IPS-20b (cell line): ENCODE data around the gene SEC23A.
"Not testable (repeated sequence)": the region's sequence is repeated elsewhere in the genome, so short reads cannot be mapped to it uniquely, and the experiment has no call there.

Experiments used
- H3K27ac ChIP-seq: one replicate; pipeline ENCODE4 v1.5.1; 2013; ENCODE audit warnings: low read length
- H3K27me3 ChIP-seq: 2 replicates; pipeline ENCODE4 v1.6.1; 2013; ENCODE audit warnings: mild to moderate bottlenecking, low read length, inconsistent platforms; ENCODE audit not compliant: insufficient read depth
- H3K36me3 ChIP-seq: 2 replicates; pipeline ENCODE4 v1.6.1; 2013; ENCODE audit warnings: low read depth, mild to moderate bottlenecking, inconsistent platforms, low read length, moderate library complexity; ENCODE audit not compliant: insufficient read depth
- H3K4me1 ChIP-seq: 2 replicates; pipeline ENCODE4 v1.6.1; 2013; ENCODE audit warnings: mild to moderate bottlenecking, control low read depth, inconsistent platforms, low read length, moderate library complexity; ENCODE audit not compliant: insufficient read depth
- H3K4me3 ChIP-seq: 2 replicates; pipeline ENCODE4 v1.5.1; 2013; ENCODE audit warnings: mild to moderate bottlenecking, low read length, inconsistent platforms
- H3K9ac ChIP-seq: 2 replicates; pipeline ENCODE4 v1.6.1; 2013; ENCODE audit warnings: low read depth, mild to moderate bottlenecking, inconsistent platforms, low read length, moderate library complexity
- H3K9me3 ChIP-seq: 2 replicates; pipeline ENCODE4 v1.6.1; 2013; ENCODE audit warnings: mild to moderate bottlenecking, low read depth, low read length, inconsistent platforms; ENCODE audit not compliant: insufficient read depth

Gene SEC23A

DNA sequence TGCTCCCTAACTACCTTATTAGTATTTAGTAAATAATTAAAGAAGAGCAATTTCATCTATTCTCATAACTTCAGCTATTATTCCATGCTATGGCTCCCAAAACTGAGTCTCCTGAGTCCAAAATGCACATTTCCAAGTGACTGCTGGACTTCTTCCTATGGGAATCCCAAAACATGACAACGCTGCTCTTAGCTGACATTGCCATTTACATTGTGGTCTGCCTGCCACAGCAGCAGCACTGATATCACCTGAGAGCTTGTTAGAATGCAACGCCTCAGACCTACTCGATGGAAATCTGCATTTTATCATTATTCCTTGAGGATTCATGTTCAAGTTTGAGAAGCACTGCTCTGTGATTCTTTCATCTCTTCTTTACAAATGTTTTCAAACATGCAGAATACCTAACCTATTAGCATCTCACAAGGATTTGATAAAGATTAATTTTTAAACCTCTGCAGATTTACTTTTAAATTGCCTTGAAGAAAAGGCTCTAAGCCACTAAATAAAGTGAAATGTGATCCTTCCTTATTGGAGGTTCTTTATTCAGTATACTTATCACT is 77.7 kb downstream of the SEC23A start:
- Histone ChIP-seq H3K4me1 (no peaks in the 10 kb centered on the region), H3K9ac (no peak overlapping the region), H3K36me3 (peaks cover 8% of the 10 kb centered on the region), H3K9me3 (no peaks in the 10 kb centered on the region), H3K27me3 (no peaks in the 10 kb centered on the region), H3K4me3 (no peak overlapping the region), H3K27ac (no peak overlapping the region)

DNA sequence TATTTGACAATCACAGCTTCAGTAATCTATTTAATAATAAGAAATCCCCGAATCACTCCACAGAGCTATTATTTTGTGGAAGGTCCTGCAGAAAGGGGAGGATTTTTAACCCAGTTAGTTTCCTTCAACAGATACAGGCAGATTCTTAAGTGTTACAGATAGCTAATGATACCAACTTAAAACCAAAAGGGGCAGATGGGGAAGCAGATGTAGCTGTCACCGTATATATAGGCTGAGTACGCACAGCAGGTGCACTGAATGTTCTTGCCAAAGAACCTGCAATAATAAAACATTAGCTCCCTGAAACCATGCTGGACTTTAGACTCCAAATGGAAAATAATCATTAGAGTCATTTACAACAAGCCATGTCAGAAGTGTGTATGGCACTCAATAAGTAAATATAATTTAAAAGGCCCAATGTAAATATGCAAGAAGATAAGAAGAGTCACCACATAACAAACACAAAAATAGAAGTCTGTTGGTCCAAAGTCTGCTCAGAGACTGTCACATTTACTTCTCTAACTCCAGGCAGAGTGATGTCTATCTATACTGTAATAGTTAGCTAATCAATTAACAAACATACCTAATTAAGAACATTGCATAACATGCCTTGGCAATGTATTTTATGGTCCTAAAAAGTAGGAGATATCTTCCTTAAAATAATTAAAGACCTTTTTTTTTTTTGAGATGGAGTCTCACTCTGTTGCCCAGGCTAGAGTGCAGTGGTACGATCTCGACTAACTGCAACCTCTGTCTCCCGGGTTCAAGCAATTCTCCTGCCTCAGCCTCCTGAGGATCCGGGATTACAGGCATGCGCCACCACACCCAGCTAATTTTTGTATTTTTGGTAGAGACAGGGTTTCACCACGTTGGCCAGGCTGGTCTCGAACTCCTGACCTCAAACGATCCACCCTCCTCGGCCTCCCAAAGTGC is 78.8 kb downstream of the SEC23A start:
- Histone ChIP-seq H3K36me3 (no peaks in the 10 kb centered on the region), H3K27me3 (no peaks in the 10 kb centered on the region), H3K4me3 (no peak overlapping the region), H3K4me1 (no peaks in the 10 kb centered on the region), H3K9ac (no peak overlapping the region), H3K9me3 (no peaks in the 10 kb centered on the region), H3K27ac (no peak overlapping the region)

DNA sequence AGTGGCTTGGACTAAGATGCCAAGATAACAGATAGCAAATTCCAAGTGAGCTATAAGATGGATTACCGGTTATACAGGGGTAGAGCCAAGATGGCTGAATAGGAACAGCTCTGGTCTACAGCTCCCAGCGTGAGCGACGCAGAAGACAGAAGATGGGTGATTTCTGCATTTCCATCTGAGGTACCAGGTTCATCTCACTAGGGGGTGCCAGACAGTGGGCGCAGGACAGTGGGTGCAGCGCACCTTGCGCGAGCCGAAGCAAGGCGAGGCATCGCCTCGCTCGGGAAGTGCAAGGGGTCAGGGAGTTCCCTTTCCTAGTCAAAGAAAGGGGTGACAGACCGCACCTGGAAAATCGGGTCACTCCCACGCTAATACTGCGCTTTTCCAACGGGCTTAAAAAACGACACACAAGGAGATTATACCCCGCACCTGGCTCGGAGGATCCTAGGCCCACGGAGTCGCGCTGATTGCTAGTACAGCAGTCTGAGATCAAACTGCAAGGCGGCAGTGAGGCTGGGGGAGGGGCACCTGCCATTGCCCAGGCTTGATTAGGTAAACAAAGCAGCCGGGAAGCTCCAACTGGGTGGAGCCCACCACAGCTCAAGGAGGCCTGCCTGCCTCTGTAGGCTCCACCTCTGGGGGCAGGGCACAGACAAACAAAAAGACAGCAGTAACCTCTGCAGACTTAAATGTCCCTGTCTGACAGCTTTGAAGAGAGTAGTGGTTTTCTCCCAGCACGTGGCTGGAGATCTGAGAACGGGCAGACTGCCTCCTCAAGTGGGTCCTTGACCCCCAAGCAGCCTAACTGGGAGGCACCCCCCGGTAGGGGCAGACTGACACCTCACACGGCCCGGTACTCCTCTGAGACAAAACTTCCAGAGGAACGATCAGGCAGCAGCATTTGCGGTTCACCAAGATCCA is 85.7 kb downstream of the SEC23A start:
- H3K9me3 ChIP-seq, result not testable (repeated sequence)
- peak overlapping the region; percentile 73; the same call in 1 of the 2 replicates for H3K9ac ChIP-seq
- peak overlapping the region; percentile 76 for H3K4me3 ChIP-seq

DNA sequence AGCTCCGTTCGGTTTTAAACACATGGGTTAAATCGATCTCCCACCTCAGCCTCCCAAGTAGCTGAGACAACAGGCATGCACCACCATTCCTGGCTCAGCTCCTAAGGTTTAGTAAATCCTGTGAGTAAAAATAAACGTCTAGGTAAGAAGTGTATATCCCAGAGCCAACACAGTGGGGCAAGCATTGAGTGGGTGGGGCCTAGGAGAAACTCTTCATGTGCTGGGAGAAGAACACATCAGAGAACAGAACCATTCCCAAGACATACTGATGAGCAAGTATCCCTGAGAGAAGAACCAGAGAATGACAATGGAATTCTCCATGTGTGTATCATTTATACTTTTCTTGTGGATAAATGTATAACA is 86.3 kb downstream of the SEC23A start:
- H3K4me1 ChIP-seq, result peaks cover 3% of the 10 kb centered on the region; the same call in 1 of the 2 replicates
- H3K36me3 ChIP-seq, result no peaks in the 10 kb centered on the region
- H3K27ac ChIP-seq, result no peak overlapping the region
- no peaks in the 10 kb centered on the region for H3K27me3 ChIP-seq
- no peaks in the 10 kb centered on the region for H3K9me3 ChIP-seq
- peak overlapping the region; percentile 76 for H3K4me3 ChIP-seq
- peak overlapping the region; percentile 73; the same call in 1 of the 2 replicates for H3K9ac ChIP-seq

More for the DNA sequence above, 85.7 kb downstream of the SEC23A start:
- H3K27ac ChIP-seq, H3K4me1 ChIP-seq, H3K27me3 ChIP-seq, H3K36me3 ChIP-seq: not testable (repeated sequence)

DNA sequence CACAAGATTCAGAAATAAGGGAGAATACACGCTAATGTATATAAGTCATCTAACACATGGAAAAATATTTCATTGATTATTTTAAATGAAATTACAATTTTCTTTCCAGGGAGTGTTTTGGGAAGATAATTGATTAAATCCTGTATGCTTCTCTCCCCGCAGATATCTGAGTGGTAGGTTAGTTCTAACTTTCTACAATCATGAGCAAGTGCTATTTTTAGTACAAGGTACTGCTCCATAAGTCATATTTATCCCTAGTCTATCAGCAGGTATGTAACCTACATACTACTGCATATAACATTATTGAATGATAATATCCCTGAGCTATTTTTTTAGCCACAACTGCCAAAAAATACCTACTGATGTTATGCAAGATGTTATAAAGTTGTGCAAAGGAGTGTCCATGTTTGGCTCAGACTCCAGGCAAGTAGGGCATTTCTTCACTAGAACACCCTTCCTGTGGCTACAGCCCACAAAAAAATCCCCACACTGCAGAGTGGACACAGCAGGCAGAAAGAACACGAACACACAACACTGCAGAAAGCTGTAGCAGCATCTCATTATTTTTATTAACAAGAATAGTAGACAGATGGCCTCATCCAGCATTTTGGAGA is 87.0 kb downstream of the SEC23A start:
- Histone ChIP-seq H3K27ac (no peak overlapping the region), H3K4me3 (no peak overlapping the region), H3K9me3 (no peaks in the 10 kb centered on the region), H3K36me3 (no peaks in the 10 kb centered on the region), H3K4me1 (peaks cover 3% of the 10 kb centered on the region; the same call in 1 of the 2 replicates), H3K9ac (no peak overlapping the region), H3K27me3 (no peaks in the 10 kb centered on the region)

DNA sequence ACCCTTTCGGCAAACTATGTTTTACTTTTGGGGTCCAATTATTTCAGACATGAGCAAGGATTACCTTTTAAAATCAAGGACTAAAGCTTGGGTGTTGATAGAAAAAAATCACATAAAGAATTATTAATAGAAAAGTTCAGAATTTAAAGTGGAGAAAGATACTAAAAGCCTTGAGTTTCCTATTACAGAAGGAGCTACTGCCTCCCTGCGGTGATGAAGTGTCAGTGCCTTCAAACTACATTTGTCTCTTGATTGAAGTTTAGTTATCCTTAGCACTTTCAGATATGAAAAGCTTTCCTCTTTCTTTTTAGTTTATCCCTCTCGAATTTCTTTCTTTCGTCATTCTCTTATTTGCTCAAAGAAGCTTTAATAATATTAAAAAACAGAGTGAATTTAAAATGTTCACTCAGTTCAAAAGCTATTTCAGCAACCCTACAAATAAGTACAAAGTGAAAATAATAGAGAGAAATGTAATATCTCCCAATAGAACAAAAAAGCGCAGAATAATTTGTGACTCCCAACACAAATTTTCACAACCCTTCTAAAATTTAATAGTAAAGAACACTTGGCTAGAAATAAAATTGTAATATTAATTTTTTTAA is 87.6 kb downstream of the SEC23A start:
- no peaks in the 10 kb centered on the region for H3K9me3 ChIP-seq
- no peak overlapping the region for H3K27ac ChIP-seq
- H3K4me3 ChIP-seq, result no peak overlapping the region
- no peaks in the 10 kb centered on the region for H3K36me3 ChIP-seq
- no peaks in the 10 kb centered on the region for H3K27me3 ChIP-seq
- peaks cover 3% of the 10 kb centered on the region; the same call in 1 of the 2 replicates for H3K4me1 ChIP-seq
- H3K9ac ChIP-seq, result no peak overlapping the region

DNA sequence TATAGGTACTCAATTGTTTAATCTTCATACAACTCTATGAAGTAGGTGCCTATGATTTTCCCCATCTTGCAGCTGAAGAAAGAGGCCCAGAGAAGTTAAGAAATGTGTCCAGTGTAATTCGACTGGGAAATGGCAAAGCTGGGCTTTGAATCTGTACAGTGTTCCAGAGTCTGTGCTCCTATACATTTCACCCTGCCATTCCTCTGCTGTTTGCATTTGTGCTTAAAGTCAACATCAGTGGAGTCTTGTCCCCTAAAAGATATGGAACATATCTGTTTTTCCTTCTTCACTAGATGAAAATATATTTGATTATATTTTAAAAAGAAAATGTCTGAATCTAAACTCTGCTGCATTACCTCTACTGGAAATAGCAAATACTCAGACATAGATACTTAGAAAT is 88.6 kb downstream of the SEC23A start:
- Histone ChIP-seq H3K36me3 (no peaks in the 10 kb centered on the region), H3K9me3 (no peaks in the 10 kb centered on the region), H3K9ac (no peak overlapping the region), H3K4me3 (no peak overlapping the region), H3K4me1 (peaks cover 3% of the 10 kb centered on the region; the same call in 1 of the 2 replicates), H3K27me3 (no peaks in the 10 kb centered on the region), H3K27ac (no peak overlapping the region)

DNA sequence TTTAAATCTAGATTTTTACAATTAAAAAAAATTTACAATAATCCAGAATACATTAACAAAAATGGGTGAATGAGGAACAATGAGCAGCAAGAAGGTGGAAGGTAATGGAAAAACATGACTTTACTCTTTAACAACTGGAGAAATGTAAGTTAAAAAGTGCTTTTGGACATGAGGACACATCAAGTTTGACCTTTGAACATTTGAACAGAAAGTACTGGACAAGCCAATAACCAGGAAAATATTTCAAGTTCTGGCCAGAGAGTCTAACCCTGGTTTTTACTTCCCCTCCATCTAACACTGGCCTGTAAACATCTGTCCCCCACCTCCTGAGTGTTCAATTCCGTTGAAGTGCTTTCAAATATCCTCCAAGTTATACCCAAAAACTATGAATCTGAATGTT is 94.1 kb downstream of the SEC23A start:
- not testable (repeated sequence) for H3K27me3 ChIP-seq, H3K9me3 ChIP-seq, H3K4me1 ChIP-seq, H3K4me3 ChIP-seq, H3K9ac ChIP-seq, H3K36me3 ChIP-seq, H3K27ac ChIP-seq

DNA sequence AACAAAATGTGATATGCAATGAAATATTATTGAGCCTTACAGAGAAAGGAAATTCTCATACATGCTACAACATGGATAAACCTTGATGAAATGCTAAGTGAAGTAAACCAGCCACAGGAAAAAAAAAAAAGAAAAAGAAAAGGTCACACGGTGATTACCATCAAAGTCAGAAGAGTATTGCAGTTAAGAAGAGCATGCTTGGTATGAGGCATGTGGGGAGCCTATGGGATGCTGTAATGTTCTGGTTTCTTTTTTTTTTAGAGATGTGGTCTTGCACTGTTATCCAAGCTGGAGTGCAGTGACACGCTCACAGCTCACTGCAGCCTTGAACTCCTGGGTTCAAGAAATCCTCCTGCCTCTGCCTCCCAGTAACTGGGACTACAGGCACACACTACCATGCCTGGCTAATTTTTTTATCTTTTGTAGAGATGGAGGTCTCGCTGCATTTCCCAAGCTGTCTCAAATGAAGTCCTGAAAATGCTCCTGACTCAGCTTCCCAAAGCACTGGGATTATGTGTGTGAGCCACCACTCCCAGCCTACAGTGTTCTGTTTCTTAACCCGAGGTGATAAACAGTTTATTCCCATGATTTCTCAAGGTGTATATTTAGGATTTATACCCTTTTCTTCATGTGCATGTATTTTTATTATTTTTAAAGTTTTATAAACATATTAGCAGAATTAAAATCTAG is 96.2 kb downstream of the SEC23A start:
- Histone ChIP-seq H3K27ac (no peak overlapping the region), H3K9me3 (no peaks in the 10 kb centered on the region), H3K36me3 (no peaks in the 10 kb centered on the region), H3K4me1 (no peaks in the 10 kb centered on the region), H3K4me3 (no peak overlapping the region), H3K9ac (no peak overlapping the region), H3K27me3 (no peaks in the 10 kb centered on the region)

DNA sequence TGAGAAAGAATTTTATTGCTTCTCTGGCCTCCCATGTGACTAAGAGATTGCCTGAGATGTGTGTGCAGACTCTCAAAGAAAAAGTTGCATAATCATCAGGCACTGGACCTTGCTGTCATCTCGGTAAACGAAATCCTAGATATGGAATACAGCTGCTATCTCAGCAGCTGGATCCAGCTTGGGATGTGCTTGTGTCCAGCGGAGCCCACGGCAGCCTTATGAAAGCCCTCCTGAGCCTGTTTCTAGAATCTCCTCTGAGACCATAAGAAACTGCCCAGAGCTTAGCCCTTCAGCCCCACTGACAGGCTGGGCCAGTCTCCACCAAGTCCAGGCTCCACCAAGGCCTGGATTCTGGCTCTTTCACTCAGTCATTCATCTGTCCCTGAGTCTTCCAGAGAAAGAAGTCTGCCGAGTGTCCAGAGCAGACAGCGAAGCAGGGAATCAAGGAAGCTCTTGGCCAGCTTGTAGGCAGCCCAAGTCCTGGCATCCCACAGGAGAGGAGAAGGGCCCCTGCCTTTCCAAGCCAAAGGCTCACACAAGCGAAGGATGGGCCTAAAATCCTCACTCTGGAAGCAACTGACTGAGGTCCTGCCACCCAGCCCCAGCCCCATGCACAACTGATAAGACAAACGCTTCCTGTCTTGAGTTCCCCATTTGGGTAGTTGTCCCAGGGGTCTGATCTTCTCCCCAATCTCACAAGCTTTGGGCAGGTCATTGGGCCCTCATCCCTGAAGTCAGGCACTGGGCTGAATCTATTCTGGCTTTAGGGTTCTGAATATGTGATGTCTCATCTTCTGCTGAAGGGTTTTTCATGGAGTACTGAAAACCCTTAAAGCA is 97.8 kb downstream of the SEC23A start:
- Histone ChIP-seq H3K27me3 (no peaks in the 10 kb centered on the region), H3K4me1 (no peaks in the 10 kb centered on the region), H3K27ac (no peak overlapping the region), H3K9me3 (no peaks in the 10 kb centered on the region), H3K36me3 (no peaks in the 10 kb centered on the region), H3K4me3 (no peak overlapping the region), H3K9ac (no peak overlapping the region)
